ENCODE measurements around the gene SYNJ2. TPM values are rescaled to one million over a fixed set of nuclear protein-coding genes. Genes with fewer than 3 reads are reported as not detected.

SYNJ2 gene
- total and polyA plus RNA-seq, 7 donors, result 2.6 to 30.2 (median 6.1) TPM

GRCh38 chr6:158081657-158081935 is 99.9 kb downstream of the SYNJ2 start:
- no peak overlapping the region for H3K4me3 ChIP-seq
- no peaks in the 10 kb centered on the region for H3K4me1 ChIP-seq
- TF ChIP-seq CTCF (IDR thresholded peaks at IDR 0.05), result no peak
- H3K9me3 ChIP-seq, result no peaks in the 10 kb centered on the region
- peaks cover 4 to 81% of the 10 kb centered on the region in 2 donors for H3K36me3 ChIP-seq (ENCODE audit: insufficient read depth in 1 of 2, low read depth in 1 of 2)
- no peak overlapping the region for H3K27ac ChIP-seq
- intact Hi-C loops (cut with DNase I), result no loop called here
- 93 to 97% (median 96%) methylated on average over 6 of the region's 6 CpGs for WGBS, 3 donors
- no peaks in the 10 kb centered on the region for H3K27me3 ChIP-seq (ENCODE audit: insufficient read depth in 3 of 3, low read length in 2 of 3)
- DNase-seq (no peak), ATAC-seq (no peak)

- Histone ChIP-seq H3K36me3 (ENCODE audit: insufficient read depth in 1 of 2, low read depth in 1 of 2) (peaks cover 4 to 62% of the 10 kb centered on the region in 2 donors), H3K27ac (no peak overlapping the region)
- TF ChIP-seq CTCF (IDR thresholded peaks at IDR 0.05), result no peak
Measured at GRCh38 chr6:158083455-158084325, 102.0 kb downstream of the SYNJ2 start.

GRCh38 chr6:158085261-158086053 is 103.8 kb downstream of the SYNJ2 start:
- H3K36me3 ChIP-seq (ENCODE audit: insufficient read depth in 1 of 2, low read depth in 1 of 2), result peaks cover 4 to 57% of the 10 kb centered on the region in 2 donors
- no peak overlapping the region for H3K4me3 ChIP-seq
- H3K27ac ChIP-seq, result no peak overlapping the region
- H3K27me3 ChIP-seq (ENCODE audit: insufficient read depth in 3 of 3, low read length in 2 of 3), result no peaks in the 10 kb centered on the region
- no peak for TF ChIP-seq CTCF (IDR thresholded peaks at IDR 0.05)
- WGBS, 3 donors, result 78 to 80% (median 79%) methylated on average over 21 of the region's 21 CpGs
- ATAC-seq, result peak; percentile 38 to 72 (median 48)
- DNase-seq, result no peak
- H3K4me1 ChIP-seq, result no peaks in the 10 kb centered on the region
- no peaks in the 10 kb centered on the region for H3K9me3 ChIP-seq
- intact Hi-C loops (cut with DNase I), result no loop called here

More at GRCh38 chr6:158083455-158084325, 102.0 kb downstream of the SYNJ2 start:
- DNase-seq (no peak), ATAC-seq (no peak)
- no peaks in the 10 kb centered on the region for H3K9me3 ChIP-seq
- H3K4me3 ChIP-seq, result no peak overlapping the region
- 85 to 93% (median 88%) methylated on average over 22 to 23 of the region's 23 CpGs for WGBS, 3 donors
- intact Hi-C loops (cut with DNase I), result no loop called here
- no peaks in the 10 kb centered on the region for H3K4me1 ChIP-seq
- no peaks in the 10 kb centered on the region for H3K27me3 ChIP-seq (ENCODE audit: insufficient read depth in 3 of 3, low read length in 2 of 3)

- no peaks in the 10 kb centered on the region for H3K27me3 ChIP-seq (ENCODE audit: insufficient read depth in 3 of 3, low read length in 2 of 3)
- intact Hi-C loops (cut with DNase I), result no loop called here
- no peak overlapping the region for H3K27ac ChIP-seq
- H3K36me3 ChIP-seq (ENCODE audit: insufficient read depth in 1 of 2, low read depth in 1 of 2), result peaks cover 4 to 52% of the 10 kb centered on the region in 2 donors
- DNase-seq (no peak), ATAC-seq (no peak)
- no peaks in the 10 kb centered on the region for H3K4me1 ChIP-seq
- H3K4me3 ChIP-seq, result no peak overlapping the region
- no peak for TF ChIP-seq CTCF (IDR thresholded peaks at IDR 0.05)
- 87 to 98% (median 92%) methylated on average over 2 of the region's 2 CpGs for WGBS, 3 donors
- no peaks in the 10 kb centered on the region for H3K9me3 ChIP-seq
Measured at GRCh38 chr6:158086054-158086503, 104.4 kb downstream of the SYNJ2 start.
